ENCODE measurements around the gene SLC37A1. TPM values are rescaled to one million over a fixed set of nuclear protein-coding genes. Genes with fewer than 3 reads are reported as not detected.

SLC37A1 gene
- total RNA-seq, 3 donors from 2014 or later (not counting 1 experiment from before 2014, with no cell fraction given) = 24.8 to 25.8 (median 25.3) TPM

DNA sequence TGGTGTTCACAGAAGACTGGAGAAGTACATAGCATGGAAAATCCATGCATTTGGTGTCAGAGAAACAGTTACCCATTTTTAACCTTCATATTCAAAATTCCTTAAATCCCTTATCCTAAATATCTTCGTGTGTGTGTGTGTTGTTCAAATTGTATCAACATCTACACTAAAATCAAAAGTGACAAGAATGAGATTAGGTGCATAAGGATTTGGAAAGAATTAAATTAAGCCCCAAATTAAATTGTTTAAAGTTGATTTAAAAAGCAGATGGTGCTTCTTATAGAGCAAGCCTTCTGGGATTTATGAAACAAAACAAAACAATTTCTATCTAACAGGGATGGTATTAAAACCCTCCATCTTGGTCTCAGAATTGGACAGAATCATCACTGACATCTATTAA lies 22.3 kb upstream of the SLC37A1 start:
- ATAC-seq (no peak), DNase-seq (no peak)
- Histone ChIP-seq H3K9me3 (ENCODE audit: control insufficient read depth, insufficient read depth, low read length) (no peaks in the 10 kb centered on the region), H3K4me3 (ENCODE audit: low read length) (no peak overlapping the region), H3K4me1 (ENCODE audit: control insufficient read depth, insufficient read depth, low read length) (peaks cover 8% of the 10 kb centered on the region), H3K36me3 (ENCODE audit: control insufficient read depth, insufficient read depth, low read length) (no peaks in the 10 kb centered on the region), H3K27me3 (ENCODE audit: control insufficient read depth, insufficient read depth, low read length) (no peaks in the 10 kb centered on the region), H3K27ac (ENCODE audit: low read length) (no peak overlapping the region)
- peaks cover 17 to 20% of the 10 kb centered on the region in 2 donors for H3K27me3 Mint-ChIP-seq (ENCODE audit: low read depth in 2 of 2)
- H3K36me3 Mint-ChIP-seq = no peaks in the 10 kb centered on the region
- no peak overlapping the region for H3K4me3 Mint-ChIP-seq
- TF ChIP-seq, protein P1, sequence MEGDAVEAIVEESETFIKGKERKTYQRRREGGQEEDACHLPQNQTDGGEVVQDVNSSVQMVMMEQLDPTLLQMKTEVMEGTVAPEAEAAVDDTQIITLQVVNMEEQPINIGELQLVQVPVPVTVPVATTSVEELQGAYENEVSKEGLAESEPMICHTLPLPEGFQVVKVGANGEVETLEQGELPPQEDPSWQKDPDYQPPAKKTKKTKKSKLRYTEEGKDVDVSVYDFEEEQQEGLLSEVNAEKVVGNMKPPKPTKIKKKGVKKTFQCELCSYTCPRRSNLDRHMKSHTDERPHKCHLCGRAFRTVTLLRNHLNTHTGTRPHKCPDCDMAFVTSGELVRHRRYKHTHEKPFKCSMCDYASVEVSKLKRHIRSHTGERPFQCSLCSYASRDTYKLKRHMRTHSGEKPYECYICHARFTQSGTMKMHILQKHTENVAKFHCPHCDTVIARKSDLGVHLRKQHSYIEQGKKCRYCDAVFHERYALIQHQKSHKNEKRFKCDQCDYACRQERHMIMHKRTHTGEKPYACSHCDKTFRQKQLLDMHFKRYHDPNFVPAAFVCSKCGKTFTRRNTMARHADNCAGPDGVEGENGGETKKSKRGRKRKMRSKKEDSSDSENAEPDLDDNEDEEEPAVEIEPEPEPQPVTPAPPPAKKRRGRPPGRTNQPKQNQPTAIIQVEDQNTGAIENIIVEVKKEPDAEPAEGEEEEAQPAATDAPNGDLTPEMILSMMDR (IDR thresholded peaks at IDR 0.05) = no peak
- peaks cover 6 to 7% of the 10 kb centered on the region in 2 donors for H3K4me1 Mint-ChIP-seq
- WGBS (ENCODE audit: insufficient coverage) = no CpG with 5 or more reads among the region's 1 CpG
- intact Hi-C loops (cut with micrococcal nuclease) = no loop called here
- no peak overlapping the region for H3K27ac Mint-ChIP-seq
- peaks cover 0 to 2% of the 10 kb centered on the region in 2 donors for H3K9me3 Mint-ChIP-seq

DNA sequence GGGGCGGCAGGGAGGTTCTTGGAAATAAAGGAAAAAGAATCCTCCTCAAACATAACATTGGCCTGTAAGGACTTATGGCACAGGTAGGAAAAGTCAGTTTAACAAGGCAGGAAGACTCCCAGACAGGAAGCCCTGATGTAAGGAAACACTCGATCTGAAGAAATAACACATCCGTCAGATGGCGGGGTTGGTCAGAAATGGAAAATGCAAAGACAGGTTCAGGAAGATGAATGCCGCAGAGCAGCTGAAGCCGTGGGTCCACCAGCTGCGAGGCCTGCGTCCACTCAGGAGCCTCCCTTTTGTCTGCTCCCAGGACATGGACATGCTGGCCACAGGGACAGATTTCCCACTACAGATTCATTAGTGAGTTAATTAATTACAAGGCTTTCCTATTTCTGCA lies 21.5 kb upstream of the SLC37A1 start:
- H3K27me3 ChIP-seq (ENCODE audit: control insufficient read depth, insufficient read depth, low read length) = no peaks in the 10 kb centered on the region
- peaks cover 17% of the 10 kb centered on the region for H3K4me1 ChIP-seq (ENCODE audit: control insufficient read depth, insufficient read depth, low read length)
- WGBS (ENCODE audit: insufficient coverage) = 40% methylated on average over 7 of the region's 8 CpGs
- H3K27ac Mint-ChIP-seq = no peak overlapping the region
- H3K27ac ChIP-seq (ENCODE audit: low read length) = no peak overlapping the region
- no peaks in the 10 kb centered on the region for H3K36me3 ChIP-seq (ENCODE audit: control insufficient read depth, insufficient read depth, low read length)
- no peak overlapping the region for H3K4me3 ChIP-seq (ENCODE audit: low read length)
- H3K9me3 Mint-ChIP-seq = peaks cover 0 to 2% of the 10 kb centered on the region in 2 donors
- DNase-seq (no peak), ATAC-seq (no peak)
- H3K9me3 ChIP-seq (ENCODE audit: control insufficient read depth, insufficient read depth, low read length) = no peaks in the 10 kb centered on the region
- H3K4me1 Mint-ChIP-seq = peaks cover 12 to 14% of the 10 kb centered on the region in 2 donors
- H3K4me3 Mint-ChIP-seq = no peak overlapping the region
- H3K36me3 Mint-ChIP-seq = no peaks in the 10 kb centered on the region
- peaks cover 13 to 16% of the 10 kb centered on the region in 2 donors for H3K27me3 Mint-ChIP-seq (ENCODE audit: low read depth in 2 of 2)
- TF ChIP-seq, protein P1 (IDR thresholded peaks at IDR 0.05) = no peak
- intact Hi-C loops (cut with micrococcal nuclease) = no loop called here

DNA sequence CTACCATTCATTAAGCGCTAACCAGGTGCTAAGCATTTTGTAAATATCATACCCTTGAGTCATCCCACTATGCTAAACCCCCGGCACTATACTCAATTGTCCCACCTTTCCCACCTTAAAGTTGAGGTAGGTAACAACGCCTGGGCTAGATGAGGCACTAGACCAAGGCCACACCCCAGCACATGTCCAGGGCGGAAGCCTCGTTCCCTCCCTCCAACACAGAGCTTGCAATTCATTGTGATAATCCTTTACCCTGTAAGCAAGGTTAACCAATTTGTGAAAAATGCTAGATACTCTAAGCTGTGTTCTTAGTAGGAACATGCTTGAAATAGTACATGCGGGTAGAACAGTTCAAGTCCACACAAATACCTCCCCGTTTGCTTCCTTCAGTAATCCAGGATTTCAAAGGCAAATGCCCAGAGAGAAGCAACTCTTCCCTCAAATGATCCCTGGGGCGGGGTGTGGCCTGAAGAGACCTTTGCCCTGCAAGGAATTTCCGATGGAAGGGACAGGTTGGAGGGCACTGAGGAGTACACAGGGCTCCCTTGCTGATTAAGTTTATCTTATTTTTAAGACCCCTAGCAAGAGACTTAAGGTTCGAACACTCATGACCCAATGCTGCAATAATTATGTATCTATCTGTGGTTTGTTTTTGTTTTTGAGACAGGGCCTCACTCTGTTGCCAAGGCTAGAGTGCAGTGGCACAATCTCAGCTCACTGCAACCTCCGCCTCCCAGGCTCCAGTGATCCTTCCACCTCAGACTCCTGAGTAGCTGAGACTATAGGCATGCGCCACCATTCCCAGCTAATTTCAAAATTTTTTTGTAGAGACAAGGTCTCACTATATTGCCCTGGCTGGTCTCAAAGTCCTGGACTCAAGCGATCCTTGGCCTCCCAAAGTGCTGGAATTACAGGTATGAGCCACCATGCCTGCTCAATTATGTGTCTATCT lies 20.3 kb upstream of the SLC37A1 start:
- TF ChIP-seq, protein P1 (IDR thresholded peaks at IDR 0.05) = no peak
- DNase-seq (no peak), ATAC-seq (no peak)
- WGBS (ENCODE audit: insufficient coverage) = 86% methylated on average over 12 of the region's 13 CpGs
- no peaks in the 10 kb centered on the region for H3K36me3 Mint-ChIP-seq
- Histone ChIP-seq H3K4me3 (ENCODE audit: low read length) (no peak overlapping the region), H3K4me1 (ENCODE audit: control insufficient read depth, insufficient read depth, low read length) (peaks cover 17% of the 10 kb centered on the region), H3K9me3 (ENCODE audit: control insufficient read depth, insufficient read depth, low read length) (no peaks in the 10 kb centered on the region), H3K27ac (ENCODE audit: low read length) (no peak overlapping the region), H3K27me3 (ENCODE audit: control insufficient read depth, insufficient read depth, low read length) (no peaks in the 10 kb centered on the region), H3K36me3 (ENCODE audit: control insufficient read depth, insufficient read depth, low read length) (no peaks in the 10 kb centered on the region)
- H3K4me3 Mint-ChIP-seq = no peak overlapping the region
- intact Hi-C loops (cut with micrococcal nuclease) = no loop called here
- peaks cover 5 to 10% of the 10 kb centered on the region in 2 donors for H3K27me3 Mint-ChIP-seq (ENCODE audit: low read depth in 2 of 2)
- peaks cover 0 to 2% of the 10 kb centered on the region in 2 donors for H3K9me3 Mint-ChIP-seq
- H3K27ac Mint-ChIP-seq = no peak overlapping the region
- peaks cover 13 to 15% of the 10 kb centered on the region in 2 donors for H3K4me1 Mint-ChIP-seq
